Thyroid gland (tissue), 4 donors: Measurements from ENCODE around the gene MAP2K1. TPM values are rescaled to one million over a fixed set of nuclear protein-coding genes. Genes with fewer than 3 reads are reported as not detected.

Experiments
- DNase-seq, 2 donors: peaks; one replicate each; pipeline ENCODE4 v3.0.0-alpha.2; 2019
- H3K27ac ChIP-seq, 3 donors: fragments of 200-600 bp; sonication (generic); 1 replicate in 2 of 3; 2 replicates in 1 of 3; pipeline ENCODE4 v1.5.1; 2016 to 2019; ENCODE audit warnings: mild to moderate bottlenecking in 1 of 3, moderate library complexity in 1 of 3
- H3K27me3 ChIP-seq: fragments of 200-600 bp; sonication (generic); one replicate; pipeline ENCODE4 v1.5.1; 2019
- H3K36me3 ChIP-seq, 2 donors: fragments of 200-600 bp; sonication (generic); one replicate each; pipeline ENCODE4 v1.5.1; 2016 to 2019
- H3K4me1 ChIP-seq, 2 donors: fragments of 200-600 bp; sonication (generic); one replicate each; pipeline ENCODE4 v1.5.1; 2017 to 2019
- H3K4me3 ChIP-seq, 3 donors: fragments of 200-600 bp; sonication (generic); replicated peaks in 1 of 3; 1 replicate in 2 of 3; 2 replicates in 1 of 3; pipeline ENCODE4 v1.5.1; 2016; ENCODE audit warnings: mild to moderate bottlenecking in 1 of 3
- H3K9me3 ChIP-seq: fragments of 200-600 bp; sonication (generic); one replicate; pipeline ENCODE4 v1.5.1; 2017
- POLR2A ChIP-seq, 2 donors: fragments of 450-650 bp; IDR thresholded peaks; one replicate each; pipeline ENCODE4 v1.6.1; 2017; ENCODE audit warnings: antibody characterized with exemption in 2 of 2, mild to moderate bottlenecking in 2 of 2, moderate library complexity in 1 of 2
- WGBS, 2 donors: methylation state at CpG; one replicate each; pipeline ENCODE4 v1.1.5; 2017; 5-methylcytosine and 5-hydroxymethylcytosine counted together
- intact Hi-C: fragments of 100-400 bp; cut with DNase I; formaldehyde crosslinking; loops from one replicate; pipeline ENCODE4 v1.15.1; 2023
- total RNA-seq, 4 donors: library from RNA; depleted of rRNA; stranded (reverse); fragments of >200 nt; gene quantifications; one replicate each; pipeline ENCODE4 v1.2.3, GENCODE V29; 2016
- TF ChIP-seq, protein P1 (sequence below), 6 experiments: fragments of 200-600 bp in 3 of 6; fragments of 450-650 bp in 3 of 6; sonication (generic) in 3 of 6; IDR thresholded peaks; one replicate each; pipeline ENCODE4 v1.5.1; 2016 to 2019; ENCODE audit warnings: antibody characterized with exemption in 6 of 6, mild to moderate bottlenecking in 2 of 6, inconsistent platforms in 1 of 6, moderate library complexity in 1 of 6

MAP2K1 gene
- total RNA-seq, 4 donors from 2014 or later: 18.1 to 25.4 (median 25.3) TPM

DNA sequence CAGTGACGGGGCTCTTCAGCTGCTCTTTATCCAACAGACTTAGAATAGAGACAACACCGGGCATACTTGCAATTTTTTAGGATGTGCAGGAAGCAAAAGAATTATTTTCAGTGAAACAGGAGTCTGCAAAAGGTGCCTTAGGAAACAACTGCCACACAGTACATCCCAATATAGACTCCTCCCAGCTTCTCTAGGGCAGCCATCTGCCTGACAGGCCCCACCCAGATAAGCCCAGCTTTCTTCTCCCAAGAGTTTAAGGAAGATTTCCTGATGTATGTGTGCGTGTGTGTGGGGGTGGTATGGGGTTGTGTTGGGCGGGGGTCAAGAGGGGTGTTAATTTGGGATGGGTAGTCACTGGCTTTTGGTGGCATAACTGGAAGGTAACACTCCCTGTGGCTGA is 21.5 kb downstream of the MAP2K1 start:
- Histone ChIP-seq H3K27me3 (no peaks in the 10 kb centered on the region), H3K27ac (no peak overlapping the region), H3K36me3 (no peaks in the 10 kb centered on the region), H3K4me3 (no peak overlapping the region), H3K4me1 (peaks cover 0 to 19% of the 10 kb centered on the region in 2 donors), H3K9me3 (no peaks in the 10 kb centered on the region)
- WGBS, 2 donors: 94 to 95% methylated on average over 4 of the region's 4 CpGs
- DNase-seq: no peak
- TF ChIP-seq, protein P1, sequence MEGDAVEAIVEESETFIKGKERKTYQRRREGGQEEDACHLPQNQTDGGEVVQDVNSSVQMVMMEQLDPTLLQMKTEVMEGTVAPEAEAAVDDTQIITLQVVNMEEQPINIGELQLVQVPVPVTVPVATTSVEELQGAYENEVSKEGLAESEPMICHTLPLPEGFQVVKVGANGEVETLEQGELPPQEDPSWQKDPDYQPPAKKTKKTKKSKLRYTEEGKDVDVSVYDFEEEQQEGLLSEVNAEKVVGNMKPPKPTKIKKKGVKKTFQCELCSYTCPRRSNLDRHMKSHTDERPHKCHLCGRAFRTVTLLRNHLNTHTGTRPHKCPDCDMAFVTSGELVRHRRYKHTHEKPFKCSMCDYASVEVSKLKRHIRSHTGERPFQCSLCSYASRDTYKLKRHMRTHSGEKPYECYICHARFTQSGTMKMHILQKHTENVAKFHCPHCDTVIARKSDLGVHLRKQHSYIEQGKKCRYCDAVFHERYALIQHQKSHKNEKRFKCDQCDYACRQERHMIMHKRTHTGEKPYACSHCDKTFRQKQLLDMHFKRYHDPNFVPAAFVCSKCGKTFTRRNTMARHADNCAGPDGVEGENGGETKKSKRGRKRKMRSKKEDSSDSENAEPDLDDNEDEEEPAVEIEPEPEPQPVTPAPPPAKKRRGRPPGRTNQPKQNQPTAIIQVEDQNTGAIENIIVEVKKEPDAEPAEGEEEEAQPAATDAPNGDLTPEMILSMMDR (IDR thresholded peaks at IDR 0.05): no peak
- no peak for TF ChIP-seq POLR2A (IDR thresholded peaks at IDR 0.05)
- intact Hi-C loops: no loop called here

DNA sequence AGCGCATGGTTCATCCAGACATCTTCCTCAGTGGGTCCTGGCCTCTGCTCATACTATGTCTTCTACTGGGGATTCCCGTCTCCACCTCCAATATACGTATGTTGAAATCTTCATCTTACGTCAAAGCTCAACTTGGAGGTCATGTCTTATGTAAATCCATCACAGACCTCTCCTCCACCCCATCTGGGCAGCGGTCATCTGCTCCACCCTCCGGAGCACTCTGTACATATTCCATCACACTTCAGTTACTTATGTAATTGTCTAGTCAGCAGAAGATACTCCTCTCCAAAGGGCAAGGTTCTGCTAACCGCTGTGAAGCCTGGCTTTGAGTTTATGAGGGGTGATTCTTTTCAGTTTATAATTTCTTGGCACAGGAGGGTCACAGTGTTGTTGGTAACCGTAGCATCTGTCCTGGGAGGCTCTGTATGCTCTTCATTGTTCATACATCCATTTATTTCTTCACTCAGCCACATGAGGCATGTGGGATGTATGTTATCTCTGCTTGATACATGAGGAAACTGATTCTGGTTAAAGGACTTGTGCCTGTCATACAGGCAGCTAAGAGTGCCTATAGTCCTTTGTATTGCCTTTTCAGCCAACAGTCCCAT is 22.1 kb downstream of the MAP2K1 start:
- intact Hi-C loops: no loop called here
- no peak for TF ChIP-seq POLR2A (IDR thresholded peaks at IDR 0.05)
- TF ChIP-seq, protein P1 (IDR thresholded peaks at IDR 0.05): no peak
- Histone ChIP-seq H3K4me1 (peaks cover 0 to 19% of the 10 kb centered on the region in 2 donors), H3K4me3 (no peak overlapping the region), H3K36me3 (no peaks in the 10 kb centered on the region), H3K27me3 (no peaks in the 10 kb centered on the region), H3K27ac (no peak overlapping the region), H3K9me3 (no peaks in the 10 kb centered on the region)
- 90% methylated on average over 8 of the region's 8 CpGs for WGBS, 2 donors
- no peak for DNase-seq

DNA sequence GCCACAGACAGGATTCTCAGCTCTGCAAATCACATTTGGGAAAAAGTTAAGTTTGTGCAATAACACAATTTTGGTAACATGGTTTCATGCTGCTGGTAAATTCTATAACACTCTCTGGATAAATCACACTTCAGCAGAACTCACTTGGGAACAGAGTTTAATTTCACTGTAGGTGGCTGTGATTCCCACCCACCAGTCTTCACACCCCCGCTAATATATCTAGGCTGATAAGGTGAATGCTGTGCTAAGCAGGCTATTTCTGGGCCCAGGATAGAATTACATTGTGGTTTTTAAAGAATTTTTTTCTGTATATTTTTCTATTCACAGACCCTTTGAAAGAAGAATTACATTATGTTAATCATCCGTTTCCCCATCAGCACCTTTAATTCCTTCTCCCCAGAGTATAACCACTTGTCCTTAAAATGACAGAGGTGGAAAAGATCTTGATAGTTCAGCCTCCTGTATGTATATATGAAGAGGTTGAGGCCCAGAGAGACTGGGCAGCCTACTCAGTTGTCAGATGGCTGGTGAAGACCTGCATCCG is 22.9 kb downstream of the MAP2K1 start:
- Histone ChIP-seq H3K4me1 (peaks cover 0 to 19% of the 10 kb centered on the region in 2 donors), H3K27me3 (no peaks in the 10 kb centered on the region), H3K27ac (no peak overlapping the region), H3K9me3 (no peaks in the 10 kb centered on the region), H3K36me3 (no peaks in the 10 kb centered on the region), H3K4me3 (no peak overlapping the region)
- DNase-seq: no peak
- intact Hi-C loops: no loop called here
- WGBS, 2 donors: 72 to 90% methylated on average over 3 of the region's 3 CpGs
- TF ChIP-seq, protein P1 (IDR thresholded peaks at IDR 0.05): no peak
- TF ChIP-seq POLR2A (IDR thresholded peaks at IDR 0.05): no peak

- TF ChIP-seq, protein P1 (IDR thresholded peaks at IDR 0.05): no peak
- no peak for TF ChIP-seq POLR2A (IDR thresholded peaks at IDR 0.05)
- Histone ChIP-seq H3K4me3 (no peak overlapping the region), H3K4me1 (peaks cover 0 to 14% of the 10 kb centered on the region in 2 donors), H3K9me3 (no peaks in the 10 kb centered on the region), H3K36me3 (no peaks in the 10 kb centered on the region), H3K27me3 (no peaks in the 10 kb centered on the region), H3K27ac (no peak overlapping the region)
- no peak for DNase-seq
- intact Hi-C loops: no loop called here
Measured at GRCh38 chr15:66411190-66411589, 24.5 kb downstream of the MAP2K1 start.

- no peak for DNase-seq
- Histone ChIP-seq H3K4me1 (peaks cover 0 to 23% of the 10 kb centered on the region in 2 donors), H3K27me3 (no peaks in the 10 kb centered on the region), H3K27ac (no peak overlapping the region), H3K9me3 (no peaks in the 10 kb centered on the region), H3K4me3 (no peak overlapping the region), H3K36me3 (no peaks in the 10 kb centered on the region)
- WGBS, 2 donors: 48 to 60% methylated on average over 3 of the region's 3 CpGs
- no peak for TF ChIP-seq POLR2A (IDR thresholded peaks at IDR 0.05)
- TF ChIP-seq, protein P1 (IDR thresholded peaks at IDR 0.05): no peak
- intact Hi-C loops: no loop called here
Measured at GRCh38 chr15:66412220-66412619, 25.5 kb downstream of the MAP2K1 start.
